NCI-H526 treated with DMSO at 0.1 percent for 48 hours (cell line): ENCODE measurements around the gene RNMT.
A peak's percentile ranks its signal among the peaks of the same experiment; 100 is the strongest.
"Not testable (repeated sequence)": the region's sequence is repeated elsewhere in the genome, so short reads cannot be mapped to it uniquely, and the experiment has no call there.

ENCODE experiments used
- DNase-seq: peaks from one replicate; lab custom pipeline; 2025; lab: John Stamatoyannopoulos, UW

The RNMT gene

DNA sequence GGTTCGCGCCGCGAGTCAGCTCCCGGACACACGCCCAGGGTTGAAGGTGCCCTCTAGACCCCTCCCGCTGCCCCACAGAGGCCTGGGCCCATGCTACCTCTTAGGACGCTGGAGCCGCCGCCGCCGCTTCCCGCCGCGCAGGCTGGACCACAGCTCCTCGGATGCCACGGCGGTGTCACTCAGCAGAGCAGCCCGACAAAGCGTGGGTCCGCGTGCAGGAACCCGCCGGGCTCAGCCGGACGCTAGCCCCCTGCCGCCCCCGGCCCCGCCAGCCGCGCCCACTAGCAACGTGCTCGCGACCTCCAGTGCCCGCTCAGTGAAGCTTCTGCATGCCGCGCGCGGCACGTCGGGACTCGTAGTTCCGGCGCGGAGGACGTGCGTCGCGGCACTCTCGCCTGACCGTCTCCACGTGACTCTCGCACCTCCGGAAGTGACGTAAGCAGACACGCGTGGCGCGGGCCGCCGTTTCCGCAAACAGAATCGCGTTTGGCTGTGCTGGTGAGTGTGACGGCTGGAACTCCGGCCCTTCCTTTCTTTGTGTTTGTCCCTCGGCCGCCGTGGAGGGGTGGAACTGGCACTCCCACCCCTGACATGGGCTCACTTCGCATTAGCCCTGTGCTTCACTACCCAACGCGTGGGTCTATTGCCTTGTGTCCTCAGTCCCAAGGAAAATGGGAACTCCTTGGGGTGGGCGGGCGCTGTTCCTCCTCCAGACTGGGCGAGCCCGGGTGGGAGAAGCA is at the start of gene RNMT, which contains the start of gene FAM210A:
Gene RNMT (plus strand): TSS at position 442 of the 740 bp plus-strand sequence. CDS start 4,845 bp downstream, outside the sequence.
Gene FAM210A (minus strand): TSS at position 327 of the 740 bp plus-strand sequence. CDS start 44,481 bp downstream, outside the sequence.
- peak; percentile 75 for DNase-seq

DNA sequence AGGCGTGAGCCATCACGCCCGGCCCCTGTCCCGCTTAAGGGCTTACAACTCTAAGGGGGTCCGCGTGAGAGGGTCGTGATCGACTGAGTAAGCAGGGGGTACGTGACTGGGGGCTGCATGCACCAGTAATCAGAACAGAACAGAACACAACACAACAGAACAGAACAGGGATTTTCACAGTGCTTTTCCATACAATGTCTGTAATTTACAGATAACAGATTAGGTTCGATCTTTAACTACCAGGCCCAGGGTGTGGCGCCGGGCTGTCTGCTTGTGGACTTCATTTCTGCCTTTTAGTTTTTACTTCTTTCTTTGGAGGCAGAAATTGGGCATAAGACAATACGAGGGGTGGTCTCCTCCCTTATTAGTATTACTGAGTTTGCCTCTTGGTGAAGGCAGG is 49.1 kb upstream of the RNMT start:
- DNase-seq: not testable (repeated sequence)

DNA sequence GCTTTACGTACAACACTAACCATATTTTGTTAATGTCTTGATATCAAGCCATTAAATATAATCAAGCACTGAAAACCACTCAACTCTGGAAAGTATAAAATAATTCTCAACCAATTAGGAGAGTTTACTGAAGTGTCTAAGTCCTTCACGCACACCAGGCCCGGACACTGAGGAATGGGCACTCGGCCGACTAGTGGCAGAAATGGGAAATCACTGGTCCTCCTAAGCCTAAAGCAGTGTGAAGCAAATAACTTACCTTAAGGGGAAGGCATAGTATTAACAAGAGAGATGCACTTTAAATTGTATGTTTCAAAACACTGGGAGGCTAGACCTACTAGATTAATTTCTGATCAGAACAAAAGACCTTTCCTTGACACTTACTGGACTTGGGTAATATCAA is 45.9 kb upstream of the RNMT start:
- DNase-seq: no peak

DNA sequence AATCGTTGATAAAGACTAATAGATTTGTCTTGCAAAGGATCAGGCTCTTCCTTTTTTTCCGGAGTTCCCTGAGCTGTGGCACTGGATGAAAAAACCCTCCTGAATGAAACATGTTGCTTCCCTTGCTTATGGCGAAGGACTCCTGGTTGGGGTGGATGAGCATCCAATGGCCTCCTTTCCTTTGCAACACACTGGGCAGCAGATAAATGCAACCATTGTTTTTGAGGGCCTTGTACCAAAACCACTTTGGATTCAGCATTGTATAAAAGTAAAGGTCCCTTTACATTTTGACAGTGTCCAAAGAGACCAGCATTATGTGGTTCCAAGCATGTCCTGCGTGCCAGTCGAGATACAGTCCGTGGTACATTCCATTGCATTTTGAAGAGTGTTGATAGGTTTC is 44.8 kb upstream of the RNMT start:
- DNase-seq: no peak

DNA sequence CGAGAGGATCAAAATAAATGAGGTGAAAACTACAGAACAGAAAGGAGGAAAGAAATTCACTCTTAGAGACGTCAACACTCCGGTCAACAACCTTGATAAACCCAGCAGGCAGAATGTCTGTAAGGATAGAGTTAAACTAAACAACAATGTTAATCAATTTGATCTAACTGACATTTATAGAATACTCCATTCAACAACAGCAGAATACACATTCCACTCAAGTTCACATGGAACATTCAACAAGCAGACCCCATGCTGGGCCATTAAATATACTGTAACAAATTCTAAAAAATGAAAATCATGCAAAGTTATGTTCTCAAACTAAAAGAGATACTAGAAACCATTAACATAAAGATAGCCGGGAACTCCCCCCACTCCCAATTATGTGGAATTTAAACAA is 41.9 kb upstream of the RNMT start:
- no peak for DNase-seq

DNA sequence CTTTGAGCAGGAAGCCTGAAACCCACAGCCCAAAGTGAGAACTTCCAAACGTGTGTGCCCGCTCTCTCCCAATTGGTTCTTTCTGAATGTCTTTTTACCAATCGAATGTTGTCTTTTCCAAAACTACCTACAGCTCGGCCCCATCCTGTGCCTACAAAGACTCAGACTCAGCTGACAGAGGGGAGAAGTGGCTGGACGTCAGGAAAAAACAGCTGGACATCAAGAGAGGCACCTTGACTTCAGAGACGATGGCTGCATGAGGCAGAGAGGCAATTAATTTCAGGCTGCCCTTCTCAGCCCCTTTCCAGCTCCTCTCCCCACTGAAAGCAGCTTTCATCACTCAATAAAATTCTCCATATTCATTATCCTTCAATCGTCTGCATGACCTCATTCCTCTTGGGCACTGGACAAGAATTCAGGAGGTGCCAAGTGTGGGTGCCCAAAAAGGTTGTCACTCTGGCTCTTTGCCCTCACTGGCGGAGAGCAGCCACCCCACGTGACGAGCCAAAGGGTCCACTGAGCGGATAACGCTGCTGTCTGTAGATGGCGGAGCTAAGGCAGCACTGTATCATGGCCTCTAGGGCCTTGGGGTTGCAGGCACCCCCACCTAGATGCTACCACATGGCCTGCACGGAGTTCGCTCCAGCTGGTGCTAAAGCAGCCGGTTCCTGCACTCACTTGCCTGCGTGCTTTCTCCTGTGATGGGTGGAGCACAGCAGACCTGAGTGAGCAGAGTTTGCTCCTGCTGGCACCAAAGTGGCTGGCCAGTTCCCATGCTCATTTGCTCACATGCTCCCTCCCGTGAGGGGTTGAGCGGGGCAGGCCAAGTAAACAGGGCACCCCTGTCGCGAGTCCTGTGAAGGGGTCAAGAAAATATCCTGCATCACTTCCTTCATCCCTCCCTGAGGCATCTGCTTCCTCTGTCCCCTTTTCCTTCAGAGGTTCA is 38.0 kb upstream of the RNMT start:
- DNase-seq: no peak

DNA sequence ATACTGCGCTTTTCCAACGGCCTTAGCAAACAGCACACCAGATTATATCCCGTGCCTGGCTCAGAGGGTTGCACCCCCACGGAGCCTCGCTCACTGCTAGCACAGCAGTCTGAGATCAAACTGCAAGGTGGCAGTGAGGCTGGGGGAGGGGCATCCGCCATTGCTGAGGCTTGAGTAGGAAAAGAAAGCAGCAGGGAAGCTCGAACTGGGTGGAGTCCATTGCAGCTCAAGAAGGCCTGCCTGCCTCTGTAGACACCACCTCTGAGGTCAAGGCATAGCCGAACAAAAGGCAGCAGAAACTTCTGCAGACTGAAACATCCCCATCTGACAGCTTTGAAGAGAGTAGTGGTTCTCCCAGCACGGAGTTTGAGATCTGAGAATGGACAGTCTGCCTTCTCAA is 36.4 kb upstream of the RNMT start:
- DNase-seq: not testable (repeated sequence)

DNA sequence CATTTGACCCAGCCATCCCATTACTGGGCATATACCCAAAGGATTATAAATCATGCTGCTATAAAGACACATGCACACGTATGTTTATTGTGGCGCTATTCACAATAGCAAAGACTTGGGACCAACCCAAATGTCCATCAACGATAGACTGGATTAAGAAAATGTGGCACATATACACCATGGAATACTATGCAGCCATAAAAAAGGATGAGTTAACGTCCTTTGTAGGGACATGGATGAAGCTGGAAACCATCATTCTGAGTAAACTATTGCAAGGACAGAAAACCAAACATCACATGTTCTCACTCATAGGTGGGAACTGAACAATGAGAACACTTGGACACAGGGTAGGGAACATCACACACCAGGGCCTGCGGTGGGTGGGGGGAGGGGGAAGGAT is 31.1 kb upstream of the RNMT start:
- DNase-seq: not testable (repeated sequence)

DNA sequence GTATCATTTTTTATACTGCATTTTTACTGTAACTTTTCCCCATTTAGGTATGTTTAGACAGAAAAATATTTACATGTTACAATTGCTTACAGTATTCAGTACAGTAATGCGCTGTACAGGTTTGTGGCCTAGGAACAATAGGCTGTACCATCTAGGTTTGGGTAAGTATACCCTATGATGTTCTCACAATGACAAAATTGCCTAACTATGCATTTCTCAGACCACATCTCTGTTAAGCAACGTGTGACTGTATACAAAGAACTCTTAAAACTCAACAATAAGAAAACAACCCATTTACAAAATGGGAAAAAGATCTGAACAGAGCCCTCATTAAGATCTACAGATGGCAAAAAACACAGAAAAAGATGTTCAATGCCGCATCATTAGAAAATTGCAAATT is 29.5 kb upstream of the RNMT start:
- DNase-seq: no peak

DNA sequence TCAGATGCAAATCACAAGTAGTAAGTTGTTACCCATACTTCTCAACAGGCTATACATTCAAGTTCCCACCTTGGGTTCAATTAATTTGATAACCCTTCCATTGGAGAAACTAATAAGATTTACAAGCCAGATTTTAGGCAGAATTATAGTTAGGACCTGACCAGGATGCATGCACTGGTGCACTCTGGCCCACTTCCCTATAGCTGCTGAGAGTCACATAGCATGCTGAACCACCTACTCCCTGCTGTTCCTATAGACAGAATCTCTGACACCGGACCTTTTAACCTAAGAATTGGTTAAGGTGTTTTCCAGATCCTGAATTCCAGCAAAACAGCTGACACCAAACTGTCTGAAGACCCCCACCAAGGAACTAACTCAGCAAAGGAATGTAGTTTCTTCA is 26.3 kb upstream of the RNMT start:
- no peak for DNase-seq

DNA sequence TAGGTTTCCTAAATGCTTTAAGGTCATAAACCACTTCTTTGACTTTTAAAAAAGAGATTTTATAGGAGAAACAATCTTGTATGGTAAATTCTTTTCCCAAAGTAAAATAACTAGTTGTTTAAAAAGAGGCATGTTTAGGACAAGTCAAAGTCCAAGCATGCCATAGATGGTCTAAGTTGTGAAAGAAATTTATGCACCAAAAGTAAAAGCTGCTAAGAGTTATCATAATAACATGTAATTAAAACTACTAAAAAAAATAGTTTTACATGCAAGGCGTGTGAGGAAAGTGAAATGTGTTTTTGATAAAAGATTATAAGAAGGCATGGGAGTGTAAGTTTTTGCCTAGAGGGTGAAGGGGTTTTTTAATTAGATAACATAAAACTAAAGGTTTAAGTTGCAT is 22.6 kb upstream of the RNMT start:
- DNase-seq: no peak

DNA sequence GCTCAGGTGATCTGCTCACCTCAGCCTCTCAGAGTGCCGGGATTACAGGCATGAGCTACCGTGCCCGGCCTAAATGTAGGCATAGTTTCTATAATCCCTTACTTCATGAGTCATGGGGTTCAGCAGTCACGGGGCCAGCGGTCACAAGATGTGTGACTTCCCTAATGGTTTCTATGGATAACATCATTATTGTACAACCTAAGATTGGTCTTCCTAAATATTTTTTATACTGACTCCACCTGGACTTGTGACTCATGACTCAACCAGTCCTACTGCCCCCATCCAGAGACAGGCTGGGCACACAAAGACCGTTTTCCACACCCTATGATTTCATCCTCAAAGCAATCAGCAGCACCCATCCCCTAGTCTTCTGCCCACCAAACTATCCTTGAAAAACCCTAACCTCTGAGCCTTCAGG is 16.1 kb upstream of the RNMT start:
- DNase-seq: no peak

DNA sequence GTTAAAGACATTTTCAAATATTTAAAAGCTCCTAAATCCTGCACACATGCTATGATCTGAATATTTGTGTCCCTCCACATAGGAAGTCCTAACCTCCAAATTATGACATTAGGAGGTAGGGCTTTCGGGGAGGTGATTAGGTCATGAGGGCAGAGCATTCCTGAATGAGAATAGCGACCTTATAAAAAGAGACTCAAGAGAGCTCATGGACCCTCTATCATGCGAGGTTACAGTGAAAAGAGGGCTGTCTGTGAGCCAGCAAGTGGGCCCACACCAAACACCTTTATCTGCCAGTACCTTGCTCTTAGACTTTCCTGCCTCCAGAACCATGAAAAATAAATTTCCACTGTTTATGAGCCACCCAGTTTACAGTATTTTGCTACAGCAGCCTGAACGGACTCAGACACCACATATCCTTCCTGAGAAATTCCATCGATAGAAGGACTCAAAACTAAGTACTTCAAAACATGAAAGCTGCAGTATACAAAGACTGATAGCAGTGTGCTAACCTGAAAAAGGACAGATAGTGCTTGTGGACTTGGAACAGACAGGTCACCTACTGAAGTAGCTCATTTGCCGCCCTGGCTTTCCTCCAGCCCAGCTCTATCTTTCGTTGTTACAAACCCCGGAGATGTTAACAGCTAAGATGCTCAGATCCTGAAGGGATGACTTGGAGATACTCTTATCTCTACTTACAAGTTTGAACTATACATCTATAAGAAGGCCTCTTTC is 13.9 kb upstream of the RNMT start:
- DNase-seq: no peak

DNA sequence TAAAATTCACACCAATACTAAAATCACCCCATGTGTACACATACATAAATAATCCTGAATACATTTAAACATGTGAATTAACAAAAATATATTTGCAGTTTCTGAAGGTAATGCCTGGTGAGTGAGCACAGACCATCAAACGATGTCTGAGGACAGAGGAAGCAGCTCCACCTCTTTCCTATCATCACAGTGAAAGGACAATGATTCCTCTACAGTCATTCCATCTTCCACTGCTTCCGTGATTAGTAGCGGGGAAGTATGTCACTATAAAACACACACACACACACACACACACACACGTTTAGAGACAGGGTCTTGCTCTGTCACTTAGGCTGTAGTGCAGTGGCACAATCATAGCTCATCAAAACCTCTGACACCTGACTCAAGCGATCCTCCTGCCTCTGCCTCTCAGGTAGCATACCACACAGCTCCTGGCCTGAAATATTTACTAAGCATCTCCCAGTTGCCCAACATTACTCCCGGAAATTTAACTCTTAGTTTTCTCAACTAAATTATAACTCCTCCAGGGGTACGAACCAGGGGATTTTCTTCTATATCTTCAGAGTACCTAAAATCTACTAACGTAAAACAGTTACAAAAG is 12.9 kb upstream of the RNMT start:
- DNase-seq: no peak

DNA sequence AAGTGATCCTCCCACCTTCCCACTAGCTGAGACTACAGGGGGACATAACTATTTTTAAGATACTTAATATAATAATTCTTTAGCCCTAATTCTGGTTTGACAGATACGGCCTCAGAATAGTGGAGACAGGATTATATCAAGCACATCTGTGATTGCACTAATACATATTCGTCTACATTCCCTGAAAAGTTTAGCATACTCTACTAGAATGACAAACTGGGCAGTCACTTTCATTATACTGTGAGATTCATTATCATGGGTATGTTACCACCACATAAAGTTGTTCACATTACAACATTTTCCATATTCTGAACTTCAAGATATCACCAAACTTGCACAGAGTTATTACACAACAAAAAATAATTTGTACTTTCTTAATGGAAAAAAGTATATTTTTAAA is 11.1 kb upstream of the RNMT start:
- no peak for DNase-seq

DNA sequence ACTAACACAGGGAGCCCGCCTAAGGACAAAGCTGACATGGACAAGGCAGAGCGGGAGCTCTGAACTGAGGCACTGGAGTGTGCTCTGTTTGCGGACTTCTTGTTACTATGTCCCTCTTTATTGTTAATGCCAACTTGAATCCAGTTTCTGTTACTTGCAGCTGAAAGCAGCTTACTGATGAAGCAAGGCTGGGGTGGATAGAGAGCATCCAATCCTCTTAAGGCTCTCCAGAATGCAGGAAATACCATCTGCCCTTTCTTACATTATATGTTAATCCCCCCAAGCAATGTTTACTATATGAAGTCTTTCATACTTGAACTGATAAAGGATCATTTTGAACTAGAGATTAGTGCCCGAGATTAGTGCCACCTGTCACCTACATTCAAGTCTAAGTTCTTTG is 9.6 kb upstream of the RNMT start:
- DNase-seq: no peak

DNA sequence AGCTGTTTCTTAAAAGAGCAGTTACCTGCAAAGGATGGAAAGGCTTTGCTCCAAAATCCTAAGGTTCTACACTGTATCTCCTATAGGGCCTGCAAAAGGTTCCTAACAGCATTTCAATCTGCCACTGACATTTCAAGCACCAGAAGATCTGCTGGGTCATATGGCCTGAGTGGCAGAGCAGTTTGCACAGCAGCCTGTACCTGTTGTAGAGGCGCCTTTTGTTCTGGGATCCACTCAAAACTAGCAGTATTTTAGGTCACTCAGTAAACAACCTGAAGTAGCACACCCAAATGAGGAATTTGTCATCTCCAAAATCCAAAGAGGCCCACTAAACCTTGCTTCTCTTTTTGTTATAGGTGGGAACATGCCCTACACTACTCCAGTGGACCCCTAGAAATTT is 6.3 kb upstream of the RNMT start:
- DNase-seq: no peak

DNA sequence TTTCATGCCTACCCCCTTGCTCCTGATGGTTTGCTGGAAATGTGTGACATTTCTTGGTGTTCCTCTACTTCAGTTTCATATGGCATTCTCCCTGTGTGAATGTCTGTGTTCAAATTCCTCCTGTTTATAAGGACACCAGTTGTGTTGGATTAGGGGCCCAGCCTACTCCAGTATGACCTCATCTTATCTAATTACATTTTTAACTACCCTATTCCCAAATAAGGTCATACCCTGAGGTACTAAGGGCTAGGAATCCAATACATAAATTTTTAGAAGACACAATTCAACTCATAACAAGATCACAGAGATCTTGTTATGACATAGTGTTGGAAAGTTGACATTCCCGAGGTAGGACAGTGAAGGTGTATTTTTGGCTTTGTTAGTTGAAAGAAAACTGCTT is 5.6 kb upstream of the RNMT start:
- no peak for DNase-seq

DNA sequence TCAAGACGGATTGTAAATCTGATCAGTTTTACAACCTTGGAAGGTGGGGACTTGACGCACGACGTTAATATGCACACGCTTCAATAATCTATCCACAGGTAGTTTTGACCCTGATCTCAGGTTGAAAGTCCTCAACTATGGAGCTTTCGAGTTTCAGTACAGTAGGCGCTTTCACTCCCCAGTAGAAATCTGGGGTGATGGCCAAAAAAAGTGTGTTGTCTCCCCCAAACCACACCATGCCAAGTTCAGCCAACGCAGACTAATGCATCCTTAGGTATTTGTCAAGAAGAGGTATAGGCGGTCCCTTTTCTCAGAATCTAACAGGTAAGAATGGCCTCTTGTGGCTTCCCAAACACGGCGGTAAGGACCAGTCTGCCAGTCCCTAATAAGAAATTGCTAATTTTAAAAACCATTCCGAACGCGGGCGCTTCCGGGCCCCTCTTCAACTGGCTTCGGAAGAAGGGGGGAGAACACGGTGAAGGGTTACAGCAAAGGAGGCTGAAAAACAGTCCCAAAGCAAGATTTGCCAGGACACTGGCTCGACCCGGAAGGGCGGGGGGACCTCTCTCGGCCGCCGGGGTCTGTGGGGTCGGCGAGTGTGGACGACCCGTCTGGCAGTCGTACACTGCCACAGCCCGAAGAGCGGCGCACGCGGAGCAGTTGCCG is 774 bp upstream of the RNMT start:
- DNase-seq: peak; percentile 11

DNA sequence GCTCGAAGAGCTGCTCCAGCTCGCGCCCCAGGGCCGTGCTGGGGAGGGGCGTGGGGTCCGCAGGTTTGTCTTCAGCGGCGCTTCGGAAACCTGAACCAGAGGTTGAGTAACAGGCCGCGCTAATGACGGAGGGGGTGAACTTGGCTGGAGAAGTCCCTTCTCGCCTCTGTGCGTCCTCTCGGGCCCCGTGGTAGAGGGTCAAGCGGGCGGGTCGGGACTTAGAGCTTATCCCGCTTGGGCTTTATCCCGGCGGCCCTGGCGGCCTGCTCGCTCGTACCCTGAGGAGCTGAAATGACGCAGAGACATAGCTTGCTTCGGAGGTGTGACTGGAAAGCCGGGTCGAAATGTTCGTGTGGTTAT is 479 bp downstream of the RNMT start:
- peak; percentile 3 for DNase-seq

DNA sequence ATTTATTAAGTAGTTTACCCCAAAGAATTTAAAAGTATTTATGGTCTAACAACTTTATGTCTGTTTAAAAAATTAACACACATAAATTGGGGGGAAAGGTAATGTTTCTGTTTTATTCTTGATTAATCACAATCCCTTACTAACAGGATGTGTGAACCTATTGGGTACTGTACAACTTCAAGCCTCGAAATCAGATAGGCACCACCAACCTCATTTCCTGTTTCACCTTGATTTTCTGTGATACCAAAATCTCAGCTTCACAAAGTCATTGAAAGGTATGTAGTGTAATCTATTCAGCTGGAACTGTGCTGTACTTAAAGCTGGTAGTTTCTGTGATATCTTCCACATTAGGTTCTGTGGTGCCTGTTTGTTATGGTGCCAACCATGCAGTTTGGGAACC is 4.0 kb downstream of the RNMT start:
- no peak for DNase-seq

DNA sequence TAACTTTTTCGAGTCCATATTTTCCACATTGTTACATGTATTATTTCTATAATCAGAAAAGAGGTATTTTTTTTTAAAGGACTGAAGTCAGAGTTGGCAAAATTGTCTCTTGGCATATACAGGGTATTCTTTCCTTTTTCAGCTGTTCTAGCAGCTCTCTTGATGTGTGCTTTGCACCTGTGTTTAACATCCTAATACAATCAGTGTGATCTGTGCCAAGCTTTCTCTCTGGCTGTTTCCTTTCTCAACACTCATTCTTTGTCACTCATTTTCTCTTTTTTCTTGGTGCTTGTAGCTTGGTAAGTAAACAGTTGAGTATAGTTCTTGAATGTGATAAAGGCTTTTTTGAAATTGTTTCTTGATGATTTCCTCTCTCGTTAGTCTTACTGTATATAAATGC is 9.2 kb downstream of the RNMT start:
- DNase-seq: no peak
